ENCODE results near the gene RAB6B.
"Not testable (repeated sequence)": the region's sequence is repeated elsewhere in the genome, so short reads cannot be mapped to it uniquely, and the experiment has no call there.

RAB6B gene

DNA sequence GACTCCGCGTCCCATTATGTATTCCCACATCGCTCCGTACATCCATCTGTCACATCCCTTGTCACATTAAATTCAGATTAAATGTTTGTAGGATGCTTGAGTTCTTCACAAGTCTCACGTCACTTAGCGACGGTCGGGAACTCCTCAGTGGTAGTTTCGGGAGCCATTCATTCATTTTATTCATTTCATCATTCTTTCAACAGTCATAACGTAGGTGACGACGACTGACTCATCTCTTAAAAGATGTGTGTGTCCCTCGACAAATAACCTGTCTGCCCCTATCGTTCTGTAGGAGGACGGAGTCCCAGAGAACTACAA, 90.3 kb downstream of the RAB6B start:
- no peak for DNase-seq

GRCh38 chr3:133804896-133805295, 90.8 kb downstream of the RAB6B start:
- no peak for DNase-seq

GRCh38 chr3:133803469-133803868, 92.2 kb downstream of the RAB6B start:
- DNase-seq, result no peak

DNA sequence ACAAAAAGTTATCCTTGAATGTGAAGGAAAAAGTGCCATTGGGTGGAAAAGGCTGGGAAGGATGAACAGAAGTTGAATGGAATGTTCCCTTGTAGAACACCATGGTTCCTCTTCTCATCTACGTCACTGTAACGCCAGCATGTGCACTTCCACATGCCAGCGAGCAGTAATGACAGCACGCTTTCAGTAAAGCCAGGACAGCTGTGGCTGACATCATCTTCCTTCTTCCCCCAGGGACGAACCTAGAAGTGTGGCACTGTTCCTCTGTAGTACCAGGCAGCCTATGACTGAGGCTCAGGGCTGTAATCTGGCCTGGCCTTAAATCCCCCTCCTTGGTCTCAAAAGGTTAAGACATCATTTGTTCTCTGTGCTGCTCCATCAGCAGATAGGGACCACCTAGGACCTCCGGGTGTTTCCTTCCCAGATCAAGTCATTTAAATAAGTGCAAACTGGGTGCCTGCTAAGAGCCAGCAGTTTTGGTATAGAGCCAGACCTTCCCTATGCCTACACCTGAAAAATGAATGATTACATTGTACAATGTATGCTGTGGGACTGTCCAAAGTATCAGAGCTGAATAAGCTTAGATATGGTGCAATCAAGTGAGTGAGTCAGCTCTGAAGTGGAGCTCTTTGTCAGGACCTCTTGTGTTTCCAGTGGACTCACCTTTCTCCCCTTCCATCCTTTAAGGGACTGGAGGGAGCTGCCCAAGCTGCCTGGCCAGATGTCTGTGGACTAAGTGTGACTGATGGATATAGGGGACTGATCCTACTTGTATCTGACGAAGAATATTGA, 95.7 kb downstream of the RAB6B start:
- no peak for DNase-seq

DNA sequence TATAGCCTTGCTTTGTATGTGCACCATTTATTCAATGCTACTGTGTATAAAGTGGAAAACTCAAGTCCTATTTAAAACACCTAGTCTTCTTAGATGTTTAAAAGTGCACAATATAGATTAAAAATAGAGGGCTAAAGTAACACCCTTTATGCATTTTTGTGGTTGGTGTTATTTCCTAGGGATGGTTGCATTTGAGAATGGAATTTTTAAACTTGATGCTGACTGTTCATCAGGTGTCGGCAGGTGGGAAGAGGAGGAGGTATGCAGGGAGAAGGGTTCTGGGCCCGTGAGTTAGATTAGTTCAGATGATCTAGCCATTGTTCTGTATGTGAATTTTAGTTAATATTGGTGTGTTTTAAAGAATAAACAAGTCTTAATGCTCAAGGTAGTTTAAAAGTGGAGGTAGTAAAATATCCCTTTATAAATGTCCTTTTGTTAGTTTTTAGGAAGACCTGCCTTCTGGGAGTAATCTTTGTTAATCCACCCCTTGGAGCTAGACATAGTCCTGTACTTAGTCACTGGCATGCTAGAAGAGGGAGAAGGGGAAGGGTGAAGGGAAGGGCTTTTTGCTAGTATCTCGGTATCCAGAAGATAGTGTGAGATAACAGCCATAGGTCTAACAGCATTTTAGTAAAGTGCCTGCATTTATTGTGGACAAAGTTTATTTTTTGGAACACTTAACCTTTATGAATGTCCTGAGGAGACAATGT, 98.1 kb downstream of the RAB6B start:
- DNase-seq, result peak; percentile 9

DNA sequence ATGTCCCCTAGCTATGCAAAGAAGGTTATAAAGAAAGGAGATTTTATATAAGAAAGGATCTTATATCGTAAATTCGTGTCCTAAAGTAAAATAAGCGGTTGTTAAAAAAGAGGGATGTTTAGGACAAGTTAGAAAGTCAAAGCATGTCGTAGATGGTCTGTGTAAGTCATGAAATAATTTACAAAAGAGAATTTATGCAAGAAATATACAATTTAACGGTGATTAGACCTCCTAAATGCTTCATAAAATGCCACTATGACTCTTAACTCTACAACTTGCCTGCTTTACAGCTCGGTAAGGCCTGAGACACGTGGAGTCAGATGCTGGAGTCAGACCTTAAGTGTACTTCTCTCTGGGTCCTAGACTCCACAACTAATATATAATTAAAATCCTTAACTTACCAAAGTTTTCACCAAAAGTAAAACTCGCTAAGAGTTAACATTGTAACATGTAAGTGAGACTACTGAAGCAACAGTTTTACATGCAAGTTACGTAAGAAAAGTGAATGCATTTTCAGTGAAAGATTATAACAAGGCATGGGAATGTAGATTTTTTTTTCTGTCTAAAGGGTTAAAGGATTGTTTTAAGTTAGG, 103.4 kb downstream of the RAB6B start:
- peak; percentile 8 for DNase-seq

DNA sequence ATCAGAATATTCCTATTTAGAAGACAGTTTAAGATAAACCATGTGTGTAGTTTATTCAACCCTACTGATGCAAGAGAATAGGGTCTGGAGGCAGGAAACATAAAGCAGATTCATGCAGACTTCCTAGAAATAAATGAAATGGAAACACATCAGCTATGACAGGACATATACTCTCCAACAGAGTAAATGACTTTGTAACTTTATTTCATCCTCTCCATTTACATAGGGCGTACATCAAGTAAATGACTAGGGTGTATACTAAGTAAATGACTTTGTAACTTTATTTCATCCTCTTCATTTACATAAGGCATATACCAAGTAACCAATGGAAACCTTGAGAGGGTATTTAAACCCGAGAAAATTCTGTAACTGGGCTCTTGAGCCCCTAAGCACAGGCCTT, 107.7 kb downstream of the RAB6B start:
- no peak for DNase-seq

- no peak for DNase-seq
These were observed 111.9 kb downstream of the RAB6B start for GRCh38 chr3:133783762-133784161.

DNA sequence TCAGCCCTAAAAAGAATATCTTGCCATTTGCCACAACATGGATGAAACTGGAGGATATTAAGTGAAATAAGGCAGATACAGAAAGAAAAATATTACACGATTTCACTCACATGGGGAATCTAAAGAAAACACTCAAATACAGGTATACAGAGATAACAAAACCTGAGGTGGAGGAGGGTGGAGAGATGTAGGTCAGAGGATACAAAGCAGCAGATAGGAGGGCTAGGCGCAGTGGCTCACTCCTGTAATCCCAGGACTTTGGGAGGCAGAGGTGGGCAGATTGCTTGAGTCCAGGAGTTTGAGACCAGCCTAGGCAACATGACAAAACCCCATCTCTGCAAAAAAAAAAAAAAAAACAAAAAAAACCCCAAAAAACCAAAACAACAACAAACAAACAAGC, 113.2 kb downstream of the RAB6B start:
- DNase-seq, result no peak

- DNase-seq, result no peak
These were observed 114.1 kb downstream of the RAB6B start for GRCh38 chr3:133781570-133781969.

DNA sequence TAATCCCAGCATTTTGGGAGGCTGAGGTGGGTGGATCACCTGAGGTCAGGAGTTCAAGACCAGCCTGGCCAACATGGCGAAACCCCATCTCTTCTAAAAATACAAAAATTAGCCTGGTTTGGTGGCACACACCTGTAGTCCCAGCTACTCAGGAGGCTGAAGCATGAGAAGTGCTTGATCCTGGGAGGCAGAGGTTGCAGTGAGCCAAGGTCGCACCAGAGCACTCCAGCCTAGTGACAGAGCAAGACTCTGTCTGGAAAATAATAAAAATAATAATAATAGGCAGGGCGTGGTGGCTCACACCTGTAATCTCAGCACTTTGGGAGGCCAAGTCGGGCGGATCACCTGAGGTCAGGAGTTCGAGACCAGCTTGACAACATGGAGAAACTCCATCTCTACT, 114.9 kb downstream of the RAB6B start:
- DNase-seq, result not testable (repeated sequence)

- DNase-seq, result no peak
These were observed 116.0 kb downstream of the RAB6B start for GRCh38 chr3:133779626-133780203.

- no peak for DNase-seq
These were observed 117.7 kb downstream of the RAB6B start for GRCh38 chr3:133777807-133778568.

DNA sequence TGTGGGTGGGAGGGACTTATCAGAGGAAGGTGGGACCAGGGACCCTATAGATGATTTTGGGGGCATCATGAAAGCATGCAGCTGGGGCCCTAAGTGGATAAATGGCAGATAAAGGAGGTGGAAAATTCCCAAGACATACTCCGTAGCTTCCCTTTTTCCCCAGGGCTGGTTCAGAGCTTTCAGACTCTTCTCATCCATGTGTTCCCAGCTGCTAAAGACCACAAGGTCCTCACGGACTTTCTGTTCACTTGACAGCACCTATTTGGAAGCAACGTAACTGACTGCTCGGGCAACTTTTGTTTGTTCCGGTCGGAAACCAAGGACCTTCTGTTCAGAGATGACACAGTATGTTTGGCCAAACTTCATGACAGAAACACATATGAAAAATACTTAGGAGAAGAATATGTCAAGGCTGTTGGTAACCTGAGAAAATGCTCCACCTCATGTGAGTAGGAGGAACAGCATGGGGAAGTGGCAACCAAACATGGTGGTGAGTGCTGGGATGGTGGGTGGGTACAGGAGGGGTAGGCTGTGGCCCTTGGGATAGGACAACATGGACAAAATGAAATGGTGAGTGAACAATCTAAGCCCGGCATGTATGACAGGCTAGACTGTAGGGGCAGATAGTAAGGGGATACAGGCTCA, 118.8 kb downstream of the RAB6B start:
- DNase-seq, result no peak

DNA sequence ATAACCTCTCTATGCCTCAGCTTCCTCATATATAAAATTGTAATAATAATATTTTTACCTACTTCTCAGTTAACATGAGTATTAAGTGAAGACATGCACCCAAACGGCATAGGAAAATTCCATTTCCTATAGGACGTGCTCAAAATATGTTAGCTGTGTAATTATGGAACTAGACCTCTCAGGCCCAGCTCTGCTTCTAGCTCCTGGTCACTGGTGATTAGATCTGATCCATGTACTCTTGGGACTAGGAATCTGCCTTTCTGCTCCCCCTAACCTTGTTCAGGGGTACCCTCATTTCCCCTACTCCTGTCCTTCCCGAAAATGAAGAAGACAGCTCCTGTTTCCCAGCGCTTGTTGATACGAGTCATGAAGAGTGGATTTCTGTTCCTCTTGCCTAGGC, 119.8 kb downstream of the RAB6B start:
- no peak for DNase-seq

DNA sequence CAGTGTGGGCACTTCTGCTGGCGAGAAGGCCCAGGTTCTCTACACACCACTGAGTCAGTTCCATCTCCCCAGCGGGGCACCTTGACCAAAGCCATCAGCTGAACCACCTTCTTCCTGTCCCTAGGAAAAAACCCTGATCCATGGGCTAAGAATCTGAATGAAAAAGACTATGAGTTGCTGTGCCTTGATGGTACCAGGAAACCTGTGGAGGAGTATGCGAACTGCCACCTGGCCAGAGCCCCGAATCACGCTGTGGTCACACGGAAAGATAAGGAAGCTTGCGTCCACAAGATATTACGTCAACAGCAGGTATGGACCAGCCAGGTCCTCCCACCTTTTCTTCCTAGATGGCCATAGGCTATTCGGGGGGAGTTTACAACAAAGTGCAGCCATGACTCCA, 120.4 kb downstream of the RAB6B start:
- DNase-seq, result no peak

Measured in fibroblast of skin of scalp (primary cell).